Esophagus squamous epithelium (tissue), 4 donors: ENCODE data around the gene CNGA2.

Experiments
- POLR2A ChIP-seq, 4 donors: fragments of 450-650 bp; IDR thresholded peaks; one replicate each; pipeline ENCODE4 v1.6.1; 2017; ENCODE audit warnings: antibody characterized with exemption in 4 of 4, mild to moderate bottlenecking in 4 of 4, moderate library complexity in 3 of 4
- TF ChIP-seq, protein P1 (sequence below), 6 experiments: fragments of 450-650 bp in 4 of 6; fragments of 200-600 bp in 2 of 6; sonication (generic) in 2 of 6; IDR thresholded peaks; one replicate each; pipeline ENCODE4 v1.5.1; 2016 to 2019; ENCODE audit warnings: antibody characterized with exemption in 6 of 6, mild to moderate bottlenecking in 4 of 6, moderate library complexity in 4 of 6

DNA sequence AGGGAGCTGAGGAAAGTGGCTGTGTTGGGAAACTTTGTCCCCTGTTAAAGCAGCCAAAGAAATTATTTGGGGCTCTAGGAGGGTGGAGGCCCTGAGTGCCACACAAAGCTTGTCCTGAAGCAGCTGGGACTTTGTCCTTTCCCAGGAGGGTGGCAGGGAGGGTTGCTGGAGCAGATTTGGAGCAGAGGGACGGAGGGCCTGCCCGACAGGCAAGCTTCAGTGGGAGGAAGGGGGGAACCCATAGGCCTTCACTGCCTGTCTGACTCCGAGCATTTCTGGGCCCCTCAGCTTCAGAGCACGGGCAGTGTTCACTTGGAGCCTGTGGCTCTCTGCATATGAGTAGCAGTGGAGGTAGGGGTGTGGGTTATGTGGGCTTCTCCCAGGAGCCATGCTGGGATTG lies 7.2 kb upstream of the CNGA2 start:
- TF ChIP-seq POLR2A (IDR thresholded peaks at IDR 0.05) = no peak
- TF ChIP-seq, protein P1, sequence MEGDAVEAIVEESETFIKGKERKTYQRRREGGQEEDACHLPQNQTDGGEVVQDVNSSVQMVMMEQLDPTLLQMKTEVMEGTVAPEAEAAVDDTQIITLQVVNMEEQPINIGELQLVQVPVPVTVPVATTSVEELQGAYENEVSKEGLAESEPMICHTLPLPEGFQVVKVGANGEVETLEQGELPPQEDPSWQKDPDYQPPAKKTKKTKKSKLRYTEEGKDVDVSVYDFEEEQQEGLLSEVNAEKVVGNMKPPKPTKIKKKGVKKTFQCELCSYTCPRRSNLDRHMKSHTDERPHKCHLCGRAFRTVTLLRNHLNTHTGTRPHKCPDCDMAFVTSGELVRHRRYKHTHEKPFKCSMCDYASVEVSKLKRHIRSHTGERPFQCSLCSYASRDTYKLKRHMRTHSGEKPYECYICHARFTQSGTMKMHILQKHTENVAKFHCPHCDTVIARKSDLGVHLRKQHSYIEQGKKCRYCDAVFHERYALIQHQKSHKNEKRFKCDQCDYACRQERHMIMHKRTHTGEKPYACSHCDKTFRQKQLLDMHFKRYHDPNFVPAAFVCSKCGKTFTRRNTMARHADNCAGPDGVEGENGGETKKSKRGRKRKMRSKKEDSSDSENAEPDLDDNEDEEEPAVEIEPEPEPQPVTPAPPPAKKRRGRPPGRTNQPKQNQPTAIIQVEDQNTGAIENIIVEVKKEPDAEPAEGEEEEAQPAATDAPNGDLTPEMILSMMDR (IDR thresholded peaks at IDR 0.05) = no peak
